Left lobe of liver (tissue), 2 donors: ENCODE data around the gene DENND2D. TPM values are rescaled to one million over a fixed set of nuclear protein-coding genes. Genes with fewer than 3 reads are reported as not detected.
A peak's percentile ranks its signal among the peaks of the same experiment; 100 is the strongest.

Experiments used
- ATAC-seq: fragments of 200-7000 bp; cut with Tn5 transposase; one replicate; pipeline ENCODE4 v1.9.1; 2020; ENCODE audit warnings: mild to moderate bottlenecking, moderate library complexity
- DNase-seq: peaks from one replicate; pipeline ENCODE4 v3.0.0-alpha.2; 2020; ENCODE audit warnings: low spot score
- total RNA-seq: library from RNA; stranded (reverse); gene quantifications from one replicate; pipeline ENCODE4 v1.2.1, GENCODE V29; 2021
- donor health status: DM: no; HTN: no; CAD: no; lungs with moderate emphysema.
- donor health status: DM: no; HTN: yes; CAD: no.

Gene DENND2D
- total RNA-seq, 1 donor from 2014 or later: 14.9 TPM

- DNase-seq (no peak), ATAC-seq (no peak)
Observed at GRCh38 chr1:111141245-111142220, 58.9 kb downstream of the DENND2D start.

GRCh38 chr1:111140680-111140967 is 59.8 kb downstream of the DENND2D start:
- DNase-seq (no peak), ATAC-seq (peak; percentile 77)

GRCh38 chr1:111139956-111140679 is 60.3 kb downstream of the DENND2D start, which contains the start of the genes CEPT1 and DRAM2:
Gene CEPT1 (plus strand): TSS chr1:111140223. CDS start chr1:111147715, 7,492 bp downstream.
Gene DRAM2 (minus strand): TSS chr1:111140093. CDS start chr1:111131554, 8,539 bp downstream.
- peak; percentile 89 for ATAC-seq
- peak; percentile 97 for DNase-seq

- peak; percentile 43 for ATAC-seq
- peak; percentile 58 for DNase-seq
Observed at GRCh38 chr1:111139324-111139955, 61.0 kb downstream of the DENND2D start.

Other genes starting within 250 kb of the DENND2D start
- gene LRIF1, start 236.7 kb downstream of the DENND2D start, total RNA-seq: 4.0 TPM
- gene DRAM2, start 60.6 kb downstream of the DENND2D start, total RNA-seq: 15.0 TPM
- gene CEPT1, start 60.4 kb downstream of the DENND2D start, total RNA-seq: 26.6 TPM
- gene CHI3L2, start 27.1 kb upstream of the DENND2D start, total RNA-seq: 0.23 TPM
- 0.15 TPM for gene CHIA, start 90.2 kb upstream of the DENND2D start, total RNA-seq
- 4.7 TPM for gene OVGP1, start 227.1 kb upstream of the DENND2D start, total RNA-seq
- gene WDR77, start 248.6 kb upstream of the DENND2D start, total RNA-seq: 15.7 TPM
- 130 TPM for gene ATP5PB, start 248.8 kb upstream of the DENND2D start, total RNA-seq